HG02571 (cell line): ENCODE results near the gene KMT5B.
A peak's percentile ranks its signal among the peaks of the same experiment; 100 is the strongest.

Experiments used
- ATAC-seq: cut with Tn5 transposase; IDR thresholded peaks from one replicate; pipeline ENCODE4 v1.9.1; 2021; ENCODE audit warnings: mild to moderate bottlenecking, moderate library complexity; ENCODE audit not compliant: unreplicated experiment

KMT5B gene

DNA sequence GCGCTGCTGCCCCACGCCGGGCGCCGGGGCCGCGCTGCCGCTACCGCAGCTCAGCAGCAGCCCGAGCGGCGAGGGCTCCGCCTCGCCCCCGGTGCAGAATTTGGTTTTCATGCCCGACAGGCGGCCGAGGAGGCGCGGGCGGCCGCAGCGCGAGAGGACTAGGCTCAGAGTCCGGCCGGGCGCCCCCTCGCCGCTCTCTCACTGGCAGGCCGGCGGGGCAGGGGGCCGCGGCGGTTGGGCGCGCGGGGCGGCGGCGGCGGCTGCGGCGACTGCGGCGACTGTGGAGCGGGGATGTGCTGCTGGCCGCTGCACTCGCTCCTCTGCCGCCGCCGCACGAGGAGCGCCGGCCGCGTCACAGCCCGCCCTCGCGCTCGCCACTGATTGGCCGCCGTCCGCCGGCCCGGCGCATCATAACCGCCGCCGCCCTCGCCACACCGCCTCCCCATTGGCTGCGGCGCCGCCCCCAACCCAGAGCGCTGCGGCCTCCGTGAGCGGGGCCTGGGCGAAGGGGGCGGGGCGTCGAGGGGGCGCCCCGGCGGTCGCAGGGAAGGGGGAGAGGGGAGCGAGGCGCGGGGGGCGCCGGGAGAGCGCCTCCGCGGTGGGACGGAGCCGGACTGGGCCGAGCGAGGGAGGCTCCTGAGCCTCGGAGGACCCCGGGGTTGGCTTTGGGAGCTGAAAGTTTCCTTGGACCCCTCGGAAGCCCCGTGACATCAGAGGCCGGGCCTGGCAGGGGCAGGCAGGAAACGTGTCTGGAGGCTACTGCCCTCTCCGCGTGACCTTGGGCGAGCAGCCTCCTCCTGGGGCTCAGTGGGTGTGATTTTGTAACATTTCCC, 91.8 kb downstream of the KMT5B start, which contains the start of gene CHKA:
Gene CHKA (minus strand): TSS at position 322 of the 833 bp plus-strand sequence. CDS start 211 bp downstream, at position 111.
- ATAC-seq: peak; percentile 78

- ATAC-seq: peak; percentile 24
These were observed 92.6 kb downstream of the KMT5B start for GRCh38 chr11:68120273-68121066.

GRCh38 chr11:68118706-68119448, 94.2 kb downstream of the KMT5B start:
- no peak for ATAC-seq

DNA sequence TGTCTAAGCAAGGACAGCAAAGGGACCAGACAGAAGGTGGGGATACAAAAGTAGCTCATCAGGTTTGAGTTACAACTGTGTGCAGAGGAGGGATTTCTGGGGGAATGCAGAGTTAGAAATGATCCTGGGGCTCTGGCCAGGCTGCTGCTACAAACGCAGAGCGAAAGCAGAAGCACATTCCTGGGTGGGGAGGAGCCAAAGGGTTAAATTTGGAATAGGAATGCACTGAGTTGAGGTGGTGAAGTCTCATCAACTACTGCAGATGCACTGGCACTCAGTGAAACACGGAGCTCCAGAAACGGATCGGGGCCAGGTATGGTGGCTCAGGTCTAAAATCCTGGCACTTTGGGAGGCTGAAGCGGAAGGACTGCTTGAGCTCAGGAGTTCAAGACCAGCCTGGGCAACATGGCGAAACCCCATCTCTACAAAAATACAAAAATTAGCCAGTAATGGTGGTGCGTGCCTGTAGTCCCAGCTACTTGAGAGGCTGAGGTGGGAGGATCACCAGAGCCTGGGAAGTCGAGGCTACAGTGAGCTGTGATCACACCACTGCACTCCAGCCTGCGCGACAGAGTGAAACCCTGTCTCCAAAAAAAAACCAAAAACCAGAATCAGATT, 95.1 kb downstream of the KMT5B start:
- ATAC-seq: no peak

GRCh38 chr11:68116974-68117373, 96.1 kb downstream of the KMT5B start:
- ATAC-seq: no peak

- ATAC-seq: no peak
These were observed 97.0 kb downstream of the KMT5B start for GRCh38 chr11:68116126-68116525.

DNA sequence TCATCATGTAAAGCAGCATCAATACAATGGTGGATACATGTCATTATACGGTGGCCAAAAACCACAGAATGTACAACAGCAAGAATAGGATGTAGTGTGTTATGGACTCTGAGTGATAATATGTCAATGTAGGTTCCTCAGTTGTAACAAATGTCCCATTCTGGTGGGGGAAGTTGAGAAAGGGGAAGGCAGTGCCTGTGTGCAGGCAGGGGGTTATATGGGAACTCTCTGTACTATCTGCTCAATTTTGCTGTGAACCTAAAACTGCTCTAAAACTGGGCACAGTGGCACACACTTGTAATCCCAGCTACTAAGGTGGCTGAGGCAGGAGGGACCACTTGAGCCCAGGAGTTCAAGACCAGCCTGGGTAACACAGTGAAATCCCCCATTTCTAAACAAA, 97.8 kb downstream of the KMT5B start:
- no peak for ATAC-seq

- no peak for ATAC-seq
These were observed 99.1 kb downstream of the KMT5B start for GRCh38 chr11:68113986-68114385.

- ATAC-seq: no peak
These were observed 105.4 kb downstream of the KMT5B start for GRCh38 chr11:68107689-68108088.

DNA sequence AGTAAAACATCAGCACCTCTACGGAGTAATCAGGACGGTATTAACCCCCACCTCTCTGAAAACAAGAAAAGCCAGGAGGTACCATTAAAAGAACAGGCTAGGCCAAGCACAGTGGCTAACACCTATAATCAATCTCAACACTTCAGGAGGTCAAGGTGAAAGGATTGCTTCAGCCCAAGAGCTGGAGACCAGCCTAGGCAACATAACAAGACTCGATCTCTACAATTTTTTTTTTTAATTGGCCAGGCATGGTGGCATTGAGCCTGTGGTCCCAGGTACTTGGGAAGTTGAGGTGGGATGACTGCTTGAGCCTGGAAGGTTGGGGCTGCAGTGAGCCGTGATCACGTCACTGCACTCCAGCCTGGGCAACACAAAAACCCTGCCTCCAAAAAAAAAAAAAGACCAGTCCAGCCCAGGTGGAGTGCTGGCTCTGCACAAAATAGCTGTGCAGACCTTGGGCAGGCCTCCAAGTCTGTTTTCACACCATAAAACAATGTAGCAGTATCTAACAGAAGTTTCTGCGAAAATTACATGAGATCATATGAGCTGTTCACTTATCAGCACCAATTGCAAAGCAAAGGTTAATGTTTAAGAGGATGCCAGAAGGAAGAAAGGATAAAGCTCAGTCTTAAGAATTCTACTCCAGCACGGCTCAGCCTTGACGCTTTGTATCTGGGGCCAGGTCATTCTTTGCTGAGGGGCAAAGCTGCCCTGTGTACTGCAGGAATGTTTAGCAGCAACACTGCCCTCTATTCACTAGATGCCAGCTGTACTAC, 106.7 kb downstream of the KMT5B start:
- ATAC-seq: no peak
